HG02943 (cell line): Measurements from ENCODE around the gene PLXNA1.
A peak's percentile ranks its signal among the peaks of the same experiment; 100 is the strongest.

Experiments used
- ATAC-seq: cut with Tn5 transposase; IDR thresholded peaks from one replicate; pipeline ENCODE4 v1.9.1; 2021; ENCODE audit warnings: mild to moderate bottlenecking, low read depth, moderate library complexity; ENCODE audit not compliant: unreplicated experiment

The PLXNA1 gene

DNA sequence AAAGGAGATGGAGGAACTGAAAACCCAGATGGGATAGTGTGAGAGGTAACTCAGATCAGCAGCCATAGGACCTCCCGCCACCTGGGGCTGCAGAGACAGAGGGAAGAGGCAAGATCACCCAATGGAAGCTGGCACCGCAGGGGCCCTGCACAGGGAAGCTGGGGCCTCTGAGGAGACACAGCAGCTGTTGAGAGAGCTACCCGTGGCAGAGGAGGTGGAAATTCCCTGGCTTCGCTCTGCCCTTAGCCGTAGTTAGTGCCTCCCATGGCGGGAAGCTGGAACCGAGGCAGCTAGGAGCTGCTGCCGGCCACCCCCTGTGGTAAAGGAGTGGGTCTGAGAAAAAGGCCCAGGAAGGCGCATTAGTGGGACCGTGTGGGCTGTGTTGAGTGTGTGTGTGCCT lies 18.0 kb upstream of the PLXNA1 start:
- no peak for ATAC-seq

DNA sequence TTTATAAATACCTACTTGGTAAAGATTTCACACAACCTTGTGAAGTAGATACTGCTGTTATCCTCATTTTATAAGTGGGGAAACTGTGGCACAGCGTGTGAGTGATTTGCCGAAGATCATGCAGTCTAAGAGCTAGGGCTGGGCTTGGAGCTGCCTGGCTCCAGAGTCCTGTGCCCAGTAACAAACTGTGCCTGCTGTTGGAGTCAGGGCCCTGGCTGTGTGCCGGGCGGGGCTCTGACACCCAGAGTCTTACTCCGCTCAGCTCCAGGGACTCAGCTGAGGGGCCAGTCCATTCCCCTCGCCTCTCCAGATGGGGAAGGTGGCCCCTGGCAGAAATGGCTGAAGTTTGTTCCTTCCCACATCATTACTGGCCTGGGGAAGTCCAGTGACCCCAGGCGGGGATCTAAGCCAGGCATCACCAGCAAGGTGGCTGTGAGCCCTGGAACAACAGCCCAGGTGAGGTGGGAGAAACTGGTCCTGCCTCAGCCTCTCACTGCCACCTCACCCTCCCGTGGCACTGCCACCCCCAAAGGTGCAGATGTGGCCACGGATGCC lies 17.3 kb upstream of the PLXNA1 start:
- no peak for ATAC-seq

DNA sequence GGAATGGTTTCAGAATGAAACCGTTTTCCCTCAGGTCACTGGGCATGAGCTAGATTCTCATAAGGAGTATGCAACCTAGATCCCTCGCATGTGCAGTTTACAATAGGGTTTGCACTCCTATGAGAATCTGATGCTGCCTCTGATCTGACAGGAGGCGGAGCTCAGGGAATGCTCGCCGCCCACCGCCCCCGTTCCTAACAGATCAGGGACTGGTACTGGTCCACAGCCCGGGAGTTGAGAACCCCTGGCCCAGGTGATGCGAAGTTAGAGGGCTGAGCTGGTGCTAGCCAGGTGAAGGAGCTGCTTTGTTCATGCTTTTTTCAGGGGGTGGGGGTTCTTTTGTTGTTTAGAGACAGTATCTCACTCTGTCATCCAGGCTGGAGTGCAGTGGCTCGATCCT lies 15.5 kb upstream of the PLXNA1 start:
- ATAC-seq = no peak

DNA sequence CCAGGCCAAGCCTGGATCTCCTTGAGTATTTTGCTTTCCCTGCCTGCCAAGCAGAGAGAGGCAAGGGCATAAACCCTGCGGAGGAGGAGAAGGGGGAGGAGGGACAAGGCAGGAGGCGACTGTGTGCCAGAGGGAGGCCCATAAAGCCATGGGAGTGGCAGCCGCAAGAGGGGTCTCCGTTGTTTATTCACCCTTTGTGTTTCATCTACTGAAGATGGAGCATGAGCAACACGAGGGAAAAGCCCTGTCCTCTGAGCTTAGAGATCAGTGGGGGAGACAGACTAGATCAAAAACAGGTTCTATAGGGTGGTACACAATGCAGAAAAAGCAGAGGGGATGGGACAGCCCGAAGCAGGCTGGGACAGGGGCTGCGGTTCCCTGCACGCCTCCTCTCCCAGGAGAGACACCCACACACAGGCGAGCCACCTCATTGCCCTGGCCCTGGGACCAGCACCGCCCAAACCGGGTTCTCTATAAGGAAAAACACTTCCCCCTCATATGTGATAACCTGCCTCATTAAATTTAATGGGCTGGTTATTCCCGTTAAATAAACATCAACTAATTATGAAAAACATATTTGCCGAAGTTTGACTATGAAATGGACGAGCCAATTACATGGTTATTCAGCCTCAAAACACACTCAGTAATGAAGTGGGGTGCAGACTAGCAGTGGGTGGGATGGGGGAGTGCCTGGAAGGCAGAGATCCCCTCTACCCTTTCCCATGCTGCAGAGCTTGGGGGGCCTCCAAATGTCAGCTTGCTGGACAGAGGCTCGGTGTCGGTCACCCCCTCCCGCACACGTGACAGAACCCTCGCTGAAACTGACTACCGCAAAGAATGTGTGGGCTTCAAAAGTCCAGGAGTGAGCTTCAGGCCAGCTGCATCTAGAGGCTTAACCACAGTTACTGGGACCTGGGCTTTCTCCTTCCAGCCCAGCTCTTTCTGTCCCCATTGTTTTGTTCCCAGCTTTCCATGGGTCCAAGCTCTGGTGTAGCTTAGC lies 14.2 kb upstream of the PLXNA1 start:
- ATAC-seq = no peak

DNA sequence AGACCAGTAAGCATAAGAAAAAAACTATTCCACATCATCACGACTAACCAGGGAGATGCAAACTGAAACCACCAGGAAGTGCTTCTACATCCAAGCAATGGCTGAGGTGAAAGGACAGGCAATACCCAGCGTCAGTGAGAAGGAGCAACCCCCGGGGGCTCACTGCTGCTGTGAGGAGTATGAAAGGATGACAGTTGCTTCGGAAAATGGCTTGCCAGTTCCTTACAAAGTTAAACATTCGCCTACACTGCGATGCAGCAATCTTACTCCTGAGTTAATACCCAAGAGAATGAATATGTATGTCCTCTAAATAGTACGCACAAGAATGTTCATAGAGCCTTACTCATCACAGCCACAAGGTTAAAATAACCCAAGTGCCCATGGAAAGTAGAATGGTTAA lies 13.3 kb upstream of the PLXNA1 start:
- no peak for ATAC-seq

DNA sequence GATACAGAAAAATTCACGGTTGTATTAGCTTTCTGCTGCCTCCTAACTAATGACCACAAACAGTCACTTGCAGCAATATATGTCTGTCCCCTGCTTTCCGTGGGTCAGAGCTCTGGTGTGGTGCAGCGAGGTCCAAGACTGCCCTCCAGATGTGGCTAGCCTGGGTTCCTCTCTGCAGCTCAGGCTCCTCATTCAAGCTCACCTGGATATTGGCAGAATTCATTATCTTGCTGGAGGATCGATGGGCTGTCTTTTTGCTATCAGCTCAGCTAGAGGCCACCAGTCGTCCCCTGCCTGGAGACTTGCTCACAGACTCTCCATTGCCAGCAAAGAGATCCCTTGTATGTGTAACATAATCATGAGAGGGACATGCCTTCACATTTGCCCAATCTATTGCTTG lies 12.8 kb upstream of the PLXNA1 start:
- ATAC-seq = no peak

DNA sequence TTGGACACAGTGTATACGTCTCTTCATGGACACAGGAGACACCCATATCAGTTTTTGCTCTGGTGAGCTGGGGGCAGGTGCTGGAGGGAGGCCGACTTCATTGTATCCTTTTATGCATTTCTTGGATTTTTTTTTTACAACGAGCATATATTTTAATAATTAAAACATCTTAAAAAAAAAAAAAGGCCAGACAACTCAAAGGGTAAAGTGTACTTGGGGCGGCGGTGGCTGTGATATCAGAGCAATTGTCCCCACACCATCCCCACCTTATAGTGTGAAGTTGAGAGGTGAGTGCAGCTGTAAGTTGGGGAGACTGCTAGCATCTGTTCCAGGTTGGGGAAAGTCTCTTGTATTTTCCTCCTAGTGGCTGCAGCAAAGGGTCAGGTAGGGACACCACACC lies 12.0 kb upstream of the PLXNA1 start:
- ATAC-seq = no peak

DNA sequence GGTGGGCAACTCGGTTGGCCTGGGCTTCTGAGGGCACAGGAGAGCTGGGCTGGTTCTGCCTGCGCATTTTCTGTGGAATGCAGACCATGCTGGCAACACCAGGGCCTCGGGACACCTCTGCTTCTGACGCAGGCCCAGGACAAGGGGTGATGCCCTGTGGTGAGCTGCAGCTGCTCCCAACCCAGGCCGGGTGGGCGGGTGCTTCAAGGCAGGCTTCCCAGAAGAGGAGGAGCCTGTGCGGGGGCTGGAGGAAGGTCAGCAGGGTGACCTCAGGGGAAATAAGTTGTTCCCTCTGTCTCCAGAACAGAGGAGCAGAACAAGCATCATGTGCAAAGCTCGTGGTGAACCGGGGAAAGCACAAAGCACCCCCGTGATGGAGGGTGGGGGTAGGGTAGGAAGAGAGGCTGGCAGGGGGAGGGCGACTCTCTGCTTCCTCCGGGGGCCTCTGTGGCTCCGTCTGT lies 11.0 kb upstream of the PLXNA1 start:
- no peak for ATAC-seq

DNA sequence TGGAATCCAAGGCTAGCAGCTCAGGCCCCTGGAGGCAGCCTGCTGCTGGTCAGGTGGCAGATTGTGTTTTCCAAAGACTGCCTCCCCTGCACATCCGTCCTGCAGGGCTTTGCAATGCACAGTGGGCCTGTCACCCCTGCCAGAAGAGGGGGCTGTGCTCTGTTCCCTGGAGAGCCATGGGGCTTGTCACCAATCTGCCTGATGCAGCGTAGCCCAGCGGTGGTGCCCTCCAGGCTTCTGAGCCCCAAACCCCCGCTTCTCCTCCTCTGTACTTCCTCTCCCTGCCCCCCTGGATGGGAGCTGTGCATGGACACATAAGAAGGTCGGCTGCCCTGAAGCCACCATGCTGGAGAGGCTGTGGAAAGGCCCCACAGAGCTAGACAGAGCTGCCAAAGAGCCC lies 10.0 kb upstream of the PLXNA1 start:
- ATAC-seq = no peak

DNA sequence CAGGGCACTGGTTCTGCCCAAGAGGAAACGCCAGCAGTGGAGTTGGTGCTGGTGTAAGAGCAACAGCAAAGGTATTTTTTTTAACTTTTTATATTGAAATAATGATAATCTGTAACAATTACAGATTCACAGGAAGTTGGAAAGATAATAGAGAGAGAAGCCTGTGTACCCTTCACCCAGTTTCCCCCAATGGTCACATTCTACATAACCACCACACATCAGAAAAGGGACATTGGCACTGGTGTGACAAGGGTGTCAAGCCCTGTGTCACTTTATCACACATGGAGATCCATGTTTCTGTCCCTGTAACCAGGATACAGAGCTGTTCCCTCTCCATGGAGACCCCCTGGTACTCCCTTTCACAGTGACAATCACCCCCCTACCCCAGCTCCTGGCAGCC lies 9.1 kb upstream of the PLXNA1 start:
- no peak for ATAC-seq

DNA sequence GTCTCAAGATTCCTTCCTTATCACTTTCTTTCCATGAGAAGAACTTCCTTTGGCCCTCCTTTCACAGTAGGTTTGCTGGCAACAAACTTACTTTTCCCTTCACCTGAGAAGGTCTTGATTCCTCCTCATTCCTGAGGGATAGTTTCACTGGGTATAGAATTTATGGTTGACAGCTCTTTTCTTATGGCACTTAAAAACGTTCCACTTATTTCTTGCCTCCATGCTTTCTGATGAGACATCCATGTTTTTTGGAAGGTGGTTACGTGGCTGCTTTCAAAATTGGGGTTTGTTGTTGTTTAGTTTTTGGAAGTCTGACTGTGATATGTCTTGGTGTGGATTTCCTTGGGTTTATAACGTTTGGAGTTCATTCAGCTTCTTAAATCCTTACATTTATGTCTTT lies 8.2 kb upstream of the PLXNA1 start:
- ATAC-seq = no peak

DNA sequence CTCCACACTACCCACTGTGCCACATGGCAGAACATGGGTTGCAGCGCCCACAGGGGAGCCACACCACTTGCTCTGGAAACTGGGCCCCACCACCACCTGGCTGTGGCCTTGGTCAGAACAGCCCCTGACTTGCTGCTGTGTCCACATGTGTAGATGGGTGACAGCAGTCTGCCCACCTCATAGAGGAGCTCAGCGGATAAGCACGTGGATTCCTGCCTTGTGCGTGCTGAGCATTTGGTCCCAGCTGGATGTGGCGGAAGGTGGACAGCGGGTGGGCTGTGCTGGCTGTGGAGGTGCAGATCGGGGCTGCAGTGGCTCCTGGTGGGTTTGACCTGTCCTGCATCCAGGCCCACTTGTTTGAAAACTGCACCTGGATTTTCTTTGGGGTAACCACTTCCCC lies 6.0 kb upstream of the PLXNA1 start:
- ATAC-seq = no peak

DNA sequence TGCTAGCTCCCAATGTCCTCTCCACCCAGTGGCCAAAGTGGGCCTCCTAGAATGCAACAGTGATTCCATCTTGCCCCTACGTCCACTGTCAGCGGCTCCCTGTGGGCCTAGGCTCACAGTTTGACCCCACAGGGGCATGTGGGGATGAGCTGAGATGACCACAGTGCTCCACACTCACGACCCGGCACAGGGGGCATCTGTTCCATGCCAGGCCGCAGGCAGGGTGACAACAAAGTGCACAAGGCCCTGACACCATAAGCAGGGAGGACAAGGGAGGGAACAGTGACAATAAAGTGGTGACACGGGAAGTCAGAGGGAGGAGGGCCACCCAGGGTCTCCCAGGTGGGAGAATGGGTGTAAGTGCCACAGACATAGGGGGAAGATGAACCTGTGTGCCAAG lies 5.1 kb upstream of the PLXNA1 start:
- no peak for ATAC-seq

DNA sequence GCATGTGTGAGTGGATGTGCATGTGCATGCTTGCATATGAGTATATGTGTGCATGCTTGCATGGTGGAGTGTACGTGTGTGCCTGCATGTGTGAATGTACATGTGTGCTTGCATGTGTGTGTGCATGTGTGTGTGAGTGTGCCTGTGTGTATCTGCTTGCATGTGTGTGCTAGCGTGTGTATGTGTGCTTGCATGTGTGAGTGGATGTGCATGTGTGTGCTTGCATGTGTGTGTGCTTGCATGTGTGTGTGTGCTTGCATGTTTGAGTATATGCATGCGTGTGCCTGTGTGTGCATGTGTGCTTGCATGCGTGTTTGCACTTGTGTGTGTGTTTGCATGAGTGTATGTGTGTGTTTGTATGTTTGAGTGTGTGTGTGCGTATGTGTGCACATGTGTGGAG lies 4.6 kb upstream of the PLXNA1 start:
- ATAC-seq = no peak

DNA sequence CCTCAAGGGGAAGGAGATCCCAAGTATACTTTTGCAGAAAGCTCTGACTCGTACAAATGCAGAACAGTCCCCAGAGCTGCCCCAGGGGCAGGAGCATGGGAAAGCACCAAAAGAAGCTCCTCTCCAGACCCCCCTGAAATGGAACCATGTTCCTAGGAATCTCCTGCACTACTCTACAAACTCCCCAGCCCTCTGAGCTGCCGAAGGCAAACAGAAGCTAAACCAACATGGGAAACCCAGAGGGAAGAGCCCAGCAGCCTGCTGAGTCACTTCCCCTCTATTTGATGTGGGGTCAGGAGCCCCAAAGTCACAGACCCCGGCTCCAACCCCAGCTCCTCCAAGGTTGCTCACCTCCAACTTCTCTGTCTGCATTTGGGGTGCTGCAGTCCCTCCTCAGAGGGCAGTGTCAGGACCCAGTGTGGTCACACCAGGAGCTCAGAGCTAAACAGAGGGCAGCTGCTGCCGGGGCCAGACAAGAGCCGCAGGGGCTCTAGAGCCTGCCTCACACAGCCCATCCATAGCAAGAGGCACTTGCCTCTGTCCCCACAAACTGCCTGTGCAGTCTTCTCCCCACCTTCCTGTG lies 3.8 kb upstream of the PLXNA1 start:
- no peak for ATAC-seq

DNA sequence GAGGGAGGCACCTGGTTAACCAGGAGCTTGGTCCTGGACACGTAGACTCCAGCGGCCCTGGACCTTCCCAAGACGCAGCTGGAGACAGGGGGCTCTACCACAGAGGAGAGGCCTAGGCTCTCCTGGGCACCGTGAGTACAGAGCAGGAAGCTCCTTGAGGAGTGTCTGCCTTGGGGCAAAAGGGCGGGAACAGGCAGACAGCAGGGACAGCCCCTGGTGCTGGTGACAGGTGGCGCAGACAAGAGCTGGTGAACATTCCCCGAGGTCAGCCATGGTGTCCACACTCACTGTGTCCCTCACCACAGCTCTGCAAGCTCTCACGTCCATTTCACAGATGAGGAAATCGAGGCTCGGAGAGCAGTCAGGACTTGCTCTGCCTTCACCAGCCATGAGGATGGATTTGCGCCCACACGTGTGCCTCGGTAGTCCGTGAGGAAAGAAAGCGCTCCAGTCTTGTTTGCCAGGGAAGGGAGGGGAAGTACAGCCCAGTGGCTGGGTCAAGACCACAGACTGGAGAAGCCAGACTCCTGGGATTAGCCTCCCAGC lies 2.6 kb upstream of the PLXNA1 start:
- no peak for ATAC-seq

DNA sequence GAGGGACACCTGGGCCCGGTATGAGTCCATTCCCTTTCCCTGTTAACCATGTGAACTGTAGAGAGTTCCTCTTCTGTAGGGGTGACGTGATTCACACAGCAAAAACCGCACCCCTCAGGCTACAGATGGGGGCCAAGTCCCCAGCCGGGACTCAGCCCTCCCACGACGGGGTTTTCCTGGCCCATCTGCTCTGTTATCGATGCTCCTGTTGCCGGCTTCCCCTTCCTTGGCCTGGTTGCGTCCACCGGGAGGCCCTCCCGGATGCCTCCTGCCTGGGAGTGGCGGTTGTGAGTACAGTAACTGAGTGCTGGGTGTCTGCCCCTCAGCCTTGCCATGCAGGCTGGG lies 817 bp upstream of the PLXNA1 start:
- peak; percentile 19 for ATAC-seq

DNA sequence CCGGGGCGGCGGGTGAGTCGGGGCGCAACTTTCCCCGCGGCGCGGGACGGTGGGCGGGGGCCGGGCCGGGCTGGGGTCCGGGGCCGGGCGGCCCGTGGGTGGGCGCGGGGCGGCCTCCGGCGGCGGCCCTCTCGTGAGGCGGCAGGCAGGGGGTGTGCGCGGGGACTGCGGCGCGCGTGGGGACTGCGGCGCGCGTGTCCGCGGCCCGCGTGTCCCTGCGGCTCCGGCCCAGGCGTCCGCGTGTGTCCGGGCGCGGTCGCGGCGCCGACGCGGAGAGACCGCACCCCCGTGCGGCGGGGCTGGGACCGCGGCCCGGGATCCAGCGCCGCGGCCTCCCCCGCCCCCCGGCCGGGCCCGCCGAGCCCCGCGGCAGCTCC lies 349 bp downstream of the PLXNA1 start:
- peak; percentile 1 for ATAC-seq

DNA sequence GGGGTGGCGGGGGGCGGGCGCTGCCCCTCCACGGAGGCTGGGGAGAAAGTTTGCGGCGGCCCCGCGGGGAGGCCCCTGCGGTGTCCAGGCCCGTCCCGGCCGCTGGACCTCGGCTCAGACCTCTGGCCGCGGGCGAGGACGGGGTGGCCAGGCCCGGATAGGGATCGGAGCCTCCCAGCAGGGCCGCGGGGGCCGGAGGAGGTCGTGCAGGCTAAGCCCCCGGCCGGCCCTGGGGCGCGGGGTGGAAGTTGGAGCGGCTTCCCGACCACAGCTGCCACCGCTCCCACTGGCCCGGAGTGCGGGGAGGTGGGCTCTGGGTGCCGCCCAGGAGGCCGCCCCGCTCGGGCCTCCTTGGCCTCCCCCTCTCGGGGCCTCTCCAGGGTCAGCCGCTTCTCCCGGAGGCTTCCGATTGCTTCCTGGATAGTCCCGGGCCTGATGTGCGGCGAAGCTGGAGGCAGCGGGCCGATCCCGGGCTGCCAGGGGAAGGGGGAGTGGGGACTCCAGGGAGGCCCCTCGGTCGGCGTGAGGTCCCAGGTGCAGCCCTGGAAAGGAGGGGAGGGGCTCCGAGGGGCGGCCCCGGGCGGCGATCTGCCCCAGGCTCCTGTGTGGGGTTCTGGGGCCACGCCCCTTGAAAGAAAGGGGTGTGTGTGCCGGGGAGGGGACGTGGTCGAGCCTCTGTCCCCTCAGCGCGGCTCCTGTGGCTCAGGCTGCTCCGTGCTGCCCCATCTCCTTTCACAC lies 907 bp downstream of the PLXNA1 start:
- ATAC-seq = no peak

DNA sequence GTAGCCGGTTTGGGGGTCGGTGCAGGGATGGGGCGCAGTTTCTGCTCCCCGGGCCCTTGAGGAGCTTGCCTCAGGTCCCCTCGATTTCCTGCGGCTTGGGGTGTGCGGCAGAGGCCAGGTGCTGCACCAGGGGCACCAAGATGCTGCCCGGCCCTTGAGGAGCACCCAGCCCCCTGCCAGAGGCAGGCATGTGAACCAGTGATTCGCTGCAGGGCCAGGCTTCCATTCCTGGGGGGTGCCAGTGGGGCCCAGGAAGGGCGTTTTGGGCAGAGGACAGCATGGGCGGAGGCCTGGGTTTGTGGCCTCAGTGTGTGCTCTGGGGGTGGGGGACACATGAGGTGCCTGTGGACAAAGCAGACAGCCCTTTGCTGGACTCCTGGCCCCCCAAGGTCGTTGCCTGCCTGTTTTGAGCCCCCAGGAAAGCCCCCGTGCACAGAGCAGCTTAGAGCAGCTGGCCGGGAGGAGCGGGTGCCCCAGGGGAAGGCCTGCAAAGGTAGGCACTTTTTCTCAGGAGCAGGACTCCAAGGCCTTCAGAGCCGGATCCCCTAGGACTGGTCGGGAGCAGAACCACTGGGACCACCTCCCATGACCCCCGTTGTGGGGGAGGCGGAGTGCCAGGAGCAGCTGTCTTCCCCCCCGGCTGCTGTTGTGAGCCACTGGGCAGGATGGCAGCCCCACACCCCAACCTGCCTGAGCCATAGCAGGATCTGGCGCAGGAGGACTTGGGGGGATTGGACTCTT lies 1.6 kb downstream of the PLXNA1 start:
- no peak for ATAC-seq
